ENCODE data around the gene GUK1.

GRCh38 chr1:228122921-228123441 is 17.1 kb upstream of the GUK1 start:
- TF ChIP-seq CTCF (conservative IDR thresholded peaks at IDR 0.05; ENCODE audit: low read depth, low read length), result no peak
- TF ChIP-seq EZH2phosphoT487 (IDR thresholded peaks at IDR 0.05; ENCODE audit: borderline replicate concordance, low read length), result no peak

Measured in PC-3 (cell line).